Activated T-cell treated with anti-CD3 and anti-CD28 coated beads, Interleukin-2, amount 50 U/mL, for 72 hours (primary cell): Measurements from ENCODE around the gene KCNQ1. TPM values are rescaled to one million over a fixed set of nuclear protein-coding genes. Genes with fewer than 3 reads are reported as not detected.

ENCODE experiments used
- ATAC-seq, 2 donors: fragments of 150-1000 bp; cut with Tn5 transposase; replicated peaks in 1 of 2; 2 replicates each; pipeline ENCODE4 v1.10.0; 2021; ENCODE audit warnings: moderate library complexity in 2 of 2, mild to moderate bottlenecking in 1 of 2
- DNase-seq, 2 donors: peaks; one replicate each; pipeline ENCODE4 v3.0.0; 2021 to 2022; ENCODE audit warnings: mixed read lengths in 1 of 2
- H3K27ac Mint-ChIP-seq: one replicate; pipeline ENCODE4 v1.8.0; 2022; ENCODE audit warnings: mild to moderate bottlenecking, moderate library complexity, mixed read lengths
- H3K27me3 Mint-ChIP-seq: one replicate; pipeline ENCODE4 v1.8.0; 2022; ENCODE audit warnings: low read depth, mixed read lengths
- H3K36me3 Mint-ChIP-seq, 2 donors: one replicate each; pipeline ENCODE4 v1.8.0; 2022; ENCODE audit warnings: mixed read lengths in 2 of 2, mild to moderate bottlenecking in 1 of 2; ENCODE audit not compliant: insufficient read depth in 2 of 2
- H3K4me1 Mint-ChIP-seq: one replicate; pipeline ENCODE4 v1.8.0; 2022; ENCODE audit warnings: low read depth, mixed read lengths
- H3K4me3 Mint-ChIP-seq, 2 donors: one replicate each; pipeline ENCODE4 v1.8.0; 2022; ENCODE audit warnings: mild to moderate bottlenecking in 2 of 2, mixed read lengths in 2 of 2, moderate library complexity in 2 of 2
- H3K9me3 Mint-ChIP-seq, 2 donors: one replicate each; pipeline ENCODE4 v1.8.0; 2022; ENCODE audit warnings: mixed read lengths in 2 of 2
- total RNA-seq, 2 donors: library from RNA; stranded (reverse); gene quantifications; one replicate each; pipeline ENCODE4 v1.2.3, GENCODE V29; 2022

Gene KCNQ1
- total RNA-seq, 2 donors from 2014 or later: 11.4 TPM

DNA sequence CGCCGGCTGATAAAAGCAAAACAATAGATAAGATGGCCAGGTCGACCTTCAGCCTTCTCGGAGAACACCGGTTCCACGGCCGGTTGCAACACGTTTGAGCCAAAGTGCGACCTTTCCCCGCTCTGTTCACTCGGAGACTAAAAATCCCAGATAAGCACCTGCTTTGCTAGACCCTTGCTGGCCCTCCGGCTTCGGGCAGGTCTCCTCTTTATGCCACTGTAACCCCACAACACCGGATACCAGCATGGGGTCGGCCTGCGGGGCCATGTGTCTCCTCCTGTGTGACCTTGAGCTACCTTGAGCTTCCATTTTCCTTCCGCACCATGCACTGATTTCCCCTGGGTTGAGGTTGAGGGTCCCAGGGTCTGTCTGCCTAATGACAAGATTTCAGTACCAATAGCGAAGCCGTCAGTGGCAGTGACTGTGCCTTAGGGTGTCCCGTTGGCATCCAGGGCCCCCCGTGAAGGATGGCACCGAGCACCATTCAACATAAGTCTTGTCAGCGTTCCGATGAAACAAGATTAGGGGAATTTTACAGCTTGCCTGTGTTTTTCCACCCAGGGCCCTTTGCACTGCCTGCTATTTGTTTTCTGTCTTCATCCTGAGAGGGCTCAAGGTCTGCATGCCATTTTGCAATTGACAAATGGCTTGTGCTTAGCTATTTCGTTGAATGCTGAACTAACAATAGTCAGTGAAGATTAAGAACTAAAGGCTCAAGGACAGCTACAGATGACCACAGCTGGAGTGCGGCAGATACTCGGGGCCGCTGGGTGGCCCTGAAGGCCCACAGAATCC is 118.6 kb downstream of the KCNQ1 start:
- DNase-seq (no peak), ATAC-seq (no peak)
- no peaks in the 10 kb centered on the region for H3K36me3 Mint-ChIP-seq
- H3K4me3 Mint-ChIP-seq: no peak overlapping the region
- no peaks in the 10 kb centered on the region for H3K9me3 Mint-ChIP-seq
- H3K27me3 Mint-ChIP-seq: no peaks in the 10 kb centered on the region
- no peaks in the 10 kb centered on the region for H3K4me1 Mint-ChIP-seq
- no peak overlapping the region for H3K27ac Mint-ChIP-seq

DNA sequence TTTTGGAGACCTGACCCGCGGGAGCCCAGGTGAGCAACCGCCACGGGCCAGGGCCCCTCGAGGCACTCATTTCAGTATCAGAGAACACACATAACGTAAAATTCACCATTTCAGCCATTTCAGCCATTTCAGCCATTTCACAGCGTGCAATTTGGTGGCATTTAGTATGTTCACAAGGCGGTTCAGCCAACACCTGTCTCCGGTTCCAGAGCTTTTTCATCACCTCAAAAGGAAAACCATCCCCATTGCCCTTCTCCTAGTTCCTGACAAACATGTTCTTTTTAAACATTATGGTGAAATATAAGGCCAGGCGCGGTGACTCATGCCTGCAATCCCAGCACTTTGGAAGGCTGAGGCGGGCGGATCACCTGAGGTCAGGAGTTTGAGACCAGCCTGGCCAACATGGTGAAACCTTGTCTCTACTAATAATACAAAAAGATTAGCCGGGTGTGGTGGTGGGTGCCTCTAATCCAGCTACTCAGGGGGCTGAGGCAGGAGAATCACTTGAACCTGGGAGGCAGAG is 119.3 kb downstream of the KCNQ1 start:
- Mint-ChIP-seq H3K4me3 (no peak overlapping the region), H3K9me3 (no peaks in the 10 kb centered on the region), H3K27ac (no peak overlapping the region), H3K27me3 (no peaks in the 10 kb centered on the region), H3K4me1 (no peaks in the 10 kb centered on the region), H3K36me3 (no peaks in the 10 kb centered on the region)
- DNase-seq: no peak
- ATAC-seq: no peak

DNA sequence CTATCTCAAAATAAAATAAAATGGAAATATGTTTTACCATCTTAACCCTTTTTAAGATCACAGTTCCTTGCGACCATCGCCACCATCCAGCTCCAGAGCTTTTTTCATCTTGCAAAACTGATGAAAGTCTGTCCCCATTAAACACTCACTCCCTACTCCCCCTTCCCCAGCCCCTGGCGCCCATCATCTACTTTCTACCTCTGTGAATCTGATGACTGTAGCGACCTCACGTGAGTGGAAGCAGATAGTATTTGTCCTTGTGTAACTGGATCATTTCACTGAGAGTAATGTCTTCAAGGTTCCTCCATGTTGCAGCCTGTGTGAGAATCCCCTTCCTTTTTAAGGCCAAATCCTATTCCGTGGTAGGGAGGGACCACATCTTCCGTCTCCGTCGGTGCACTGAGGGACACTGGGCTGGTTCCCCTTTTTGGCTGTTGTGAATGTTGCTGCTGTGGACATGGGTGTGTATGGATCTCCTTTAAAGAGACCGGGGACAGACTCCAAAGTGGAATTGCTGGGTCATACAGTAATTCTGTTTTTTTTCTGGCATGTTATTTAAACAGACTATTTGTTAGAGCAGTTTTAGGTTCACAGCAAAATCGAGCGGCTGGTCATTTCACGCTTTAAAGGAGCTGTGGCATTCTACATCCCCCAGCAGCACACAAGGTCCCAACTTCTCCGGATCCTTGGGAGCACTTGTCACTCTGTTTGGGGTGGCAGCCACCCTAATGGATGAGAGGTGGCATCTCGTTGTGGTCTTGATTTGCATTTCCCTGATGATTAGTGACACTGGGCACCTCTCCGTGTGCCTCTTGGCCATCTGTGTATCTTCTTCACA is 120.0 kb downstream of the KCNQ1 start:
- H3K27ac Mint-ChIP-seq: no peak overlapping the region
- DNase-seq: no peak
- H3K27me3 Mint-ChIP-seq: no peaks in the 10 kb centered on the region

DNA sequence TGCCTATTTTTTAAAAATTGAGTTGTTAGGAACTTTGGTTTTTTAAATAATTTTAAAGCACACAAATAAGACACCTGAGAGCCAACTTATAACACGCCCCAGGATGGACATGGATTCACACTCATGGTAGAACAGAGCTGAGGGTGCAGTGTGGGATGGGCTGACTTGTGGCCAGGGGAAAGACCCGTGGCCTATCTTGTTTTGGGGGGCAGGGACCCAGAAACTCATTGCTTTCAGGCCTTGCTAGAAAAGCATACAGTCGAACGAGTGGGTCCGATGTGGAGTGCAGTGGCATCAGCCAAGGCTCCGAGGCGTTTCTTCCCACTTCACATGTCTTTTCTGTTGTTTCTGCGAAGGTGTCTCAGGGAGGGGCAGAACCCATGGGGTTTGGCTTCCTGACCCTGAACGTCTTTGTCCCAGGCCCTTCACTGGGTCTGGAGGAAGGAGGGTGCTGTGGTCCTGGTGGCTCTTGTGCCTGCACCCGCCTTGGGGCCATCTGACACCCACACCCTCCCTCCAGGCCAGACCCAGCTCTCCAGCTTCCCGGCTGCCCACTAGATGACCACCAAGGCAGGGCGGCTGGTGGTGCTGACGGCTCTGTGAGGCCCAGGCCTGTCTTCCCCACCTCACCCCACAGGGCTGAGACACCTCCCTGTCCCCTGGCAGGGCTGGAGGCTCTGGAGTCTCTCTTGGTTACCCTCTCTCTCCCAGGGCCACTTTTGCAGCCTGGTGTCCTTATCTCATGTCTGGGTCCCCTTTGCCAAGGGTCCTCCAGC is 120.8 kb downstream of the KCNQ1 start:
- Mint-ChIP-seq H3K4me1 (no peaks in the 10 kb centered on the region), H3K9me3 (no peaks in the 10 kb centered on the region), H3K4me3 (no peak overlapping the region), H3K36me3 (no peaks in the 10 kb centered on the region), H3K27ac (no peak overlapping the region), H3K27me3 (no peaks in the 10 kb centered on the region)
- ATAC-seq (no peak), DNase-seq (no peak)

More for the DNA sequence above, 120.0 kb downstream of the KCNQ1 start:
- Mint-ChIP-seq H3K4me3 (no peak overlapping the region), H3K9me3 (no peaks in the 10 kb centered on the region), H3K4me1 (no peaks in the 10 kb centered on the region), H3K36me3 (no peaks in the 10 kb centered on the region)
- no peak for ATAC-seq

DNA sequence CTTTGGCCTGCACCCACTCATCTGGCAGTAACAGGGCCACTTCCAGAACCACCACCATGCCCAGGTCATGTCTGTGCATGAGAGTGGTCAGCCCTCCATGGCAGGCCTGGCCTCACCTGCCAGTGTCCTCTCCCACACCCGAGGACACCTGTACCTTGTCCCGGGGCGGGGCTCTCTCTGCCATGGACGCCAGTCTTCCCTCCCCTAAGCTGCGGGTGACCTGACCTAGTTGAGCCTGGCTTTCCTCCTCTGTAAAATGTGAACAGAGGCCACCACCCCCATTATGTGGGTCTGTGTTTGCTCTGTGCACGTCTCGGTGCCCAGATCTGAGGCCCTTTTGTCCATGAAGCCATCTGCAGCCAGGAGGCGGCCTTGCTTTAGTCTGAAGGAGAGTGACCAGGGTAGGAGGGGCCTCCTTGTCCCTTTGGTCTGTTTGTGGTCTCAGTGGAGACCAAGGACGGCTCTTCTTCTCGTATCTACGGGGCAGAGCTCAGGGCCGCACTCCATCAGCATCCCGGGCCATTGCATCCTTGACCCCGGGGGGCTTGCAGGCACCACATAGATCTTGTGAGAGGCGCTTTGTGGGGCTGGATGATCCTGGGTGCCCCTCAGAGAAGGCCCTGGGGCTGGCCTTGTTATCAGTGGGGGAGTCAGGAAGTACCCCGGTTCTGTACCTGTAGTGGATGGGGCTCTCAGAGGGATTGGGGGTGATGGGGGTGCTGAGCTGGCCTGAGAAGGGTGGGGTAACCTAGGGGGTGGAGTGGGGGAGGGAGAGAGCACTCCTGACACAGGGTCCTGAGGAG is 121.6 kb downstream of the KCNQ1 start:
- Mint-ChIP-seq H3K4me3 (no peak overlapping the region), H3K36me3 (no peaks in the 10 kb centered on the region), H3K27ac (no peak overlapping the region), H3K4me1 (no peaks in the 10 kb centered on the region), H3K27me3 (no peaks in the 10 kb centered on the region), H3K9me3 (no peaks in the 10 kb centered on the region)
- no peak for ATAC-seq
- DNase-seq: no peak

DNA sequence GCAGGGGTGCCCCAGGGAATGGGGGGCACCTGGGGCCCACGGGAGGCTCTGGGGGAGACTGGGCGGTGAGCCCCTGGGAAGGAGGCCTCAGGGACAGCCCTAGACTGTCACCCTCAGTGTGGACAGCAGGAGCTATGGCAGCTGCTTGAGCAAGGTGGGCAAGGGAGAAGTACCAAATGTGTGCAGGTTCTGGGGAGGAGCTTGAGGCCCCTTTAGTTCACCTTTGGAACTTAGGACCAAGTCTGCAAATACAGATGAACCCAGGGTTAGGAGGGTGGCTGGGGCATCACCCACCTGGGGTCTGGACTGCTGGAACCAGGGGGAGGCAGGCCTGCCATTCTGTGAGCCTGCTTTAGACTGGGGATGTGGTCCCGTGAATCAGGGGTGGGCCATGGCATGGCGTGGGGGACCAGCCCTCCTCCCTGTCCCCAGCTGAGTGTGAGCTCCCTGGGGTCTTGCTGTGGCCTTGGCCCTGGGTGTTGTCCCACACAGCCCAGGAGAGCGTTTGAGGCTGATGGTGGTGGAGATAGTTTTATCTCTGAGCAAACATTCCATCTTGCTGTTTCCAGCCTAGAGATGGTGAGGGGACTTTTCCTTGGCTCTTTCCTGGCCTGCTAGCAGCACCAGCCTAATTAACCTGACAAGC is 122.3 kb downstream of the KCNQ1 start:
- ATAC-seq (no peak), DNase-seq (no peak)
- Mint-ChIP-seq H3K9me3 (no peaks in the 10 kb centered on the region), H3K27ac (no peak overlapping the region), H3K27me3 (no peaks in the 10 kb centered on the region), H3K4me3 (no peak overlapping the region), H3K4me1 (no peaks in the 10 kb centered on the region), H3K36me3 (no peaks in the 10 kb centered on the region)

DNA sequence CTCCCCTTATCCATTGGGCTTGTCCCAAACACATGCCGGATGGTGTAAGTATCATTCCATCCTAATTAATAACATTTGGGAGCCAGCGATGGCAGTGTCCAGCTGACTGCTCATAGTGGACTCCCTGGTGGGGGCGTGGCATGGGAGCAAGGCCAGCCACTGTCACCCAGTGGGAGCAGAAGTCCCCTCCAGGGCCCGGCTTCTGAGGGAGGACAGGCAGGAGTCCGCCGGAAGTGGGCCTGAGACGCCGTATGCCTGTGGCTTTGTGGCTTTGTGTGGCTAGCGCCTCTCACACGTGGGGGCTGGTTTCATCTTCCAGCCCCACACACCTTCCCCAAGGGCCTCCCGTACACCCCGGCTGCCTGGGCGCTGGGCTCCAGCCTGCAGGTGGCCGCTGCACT is 124.5 kb downstream of the KCNQ1 start:
- no peak overlapping the region for H3K27ac Mint-ChIP-seq
- H3K4me1 Mint-ChIP-seq: no peaks in the 10 kb centered on the region
- DNase-seq: no peak
- no peaks in the 10 kb centered on the region for H3K27me3 Mint-ChIP-seq
- no peaks in the 10 kb centered on the region for H3K36me3 Mint-ChIP-seq
- H3K4me3 Mint-ChIP-seq: no peak overlapping the region
- no peaks in the 10 kb centered on the region for H3K9me3 Mint-ChIP-seq
- no peak for ATAC-seq

DNA sequence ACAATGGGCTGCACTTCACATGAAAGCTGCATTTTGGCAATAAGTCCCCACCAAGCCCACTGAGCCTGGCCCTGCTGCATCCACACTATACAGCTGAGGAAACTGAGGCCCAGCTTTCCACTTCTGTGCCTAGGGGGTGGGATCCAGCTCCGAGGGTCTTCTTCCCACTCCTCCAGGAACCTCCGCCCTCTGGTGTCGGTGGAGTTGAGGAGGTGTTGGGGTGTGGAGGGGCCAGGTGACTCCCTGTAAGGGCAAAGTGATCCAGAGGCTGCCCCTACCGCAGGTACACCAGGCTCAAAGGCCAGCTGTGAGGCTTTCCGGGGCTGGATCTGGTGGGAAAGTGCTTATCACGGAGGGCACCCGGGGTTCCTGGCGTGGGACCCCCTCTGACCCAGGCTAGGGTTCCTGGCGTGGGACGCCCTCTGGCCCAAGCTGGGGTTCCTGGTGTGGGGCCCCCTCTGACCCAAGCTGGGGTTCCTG is 125.0 kb downstream of the KCNQ1 start:
- Mint-ChIP-seq H3K27ac (no peak overlapping the region), H3K36me3 (no peaks in the 10 kb centered on the region), H3K27me3 (no peaks in the 10 kb centered on the region), H3K4me3 (no peak overlapping the region), H3K4me1 (no peaks in the 10 kb centered on the region), H3K9me3 (no peaks in the 10 kb centered on the region)
- DNase-seq (no peak), ATAC-seq (no peak)

DNA sequence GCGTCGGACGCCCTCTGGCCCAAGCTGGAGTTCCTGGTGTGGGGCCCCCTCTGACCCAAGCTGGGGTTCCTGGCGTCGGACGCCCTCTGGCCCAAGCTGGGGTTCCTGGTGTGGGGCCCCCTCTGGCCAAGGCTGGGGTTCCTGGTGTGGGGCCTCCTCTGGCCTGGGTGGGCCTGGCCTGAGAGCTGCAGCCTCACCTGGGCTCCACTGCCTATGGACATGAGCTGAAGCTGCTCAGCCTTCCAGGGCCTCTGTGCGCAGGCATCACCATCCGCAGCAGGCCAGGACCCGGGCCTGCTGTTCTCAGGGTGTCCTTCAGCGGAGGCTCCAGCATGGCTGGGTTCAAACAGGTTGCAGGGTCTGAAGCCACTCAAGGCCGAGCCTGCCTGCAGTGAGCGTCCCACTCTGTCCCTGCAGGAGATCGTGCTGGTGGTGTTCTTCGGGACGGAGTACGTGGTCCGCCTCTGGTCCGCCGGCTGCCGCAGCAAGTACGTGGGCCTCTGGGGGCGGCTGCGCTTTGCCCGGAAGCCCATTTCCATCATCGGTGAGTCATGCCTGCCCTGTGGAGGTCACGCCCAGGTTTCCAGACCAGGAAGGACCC is 125.5 kb downstream of the KCNQ1 start:
- H3K27me3 Mint-ChIP-seq: no peaks in the 10 kb centered on the region
- H3K9me3 Mint-ChIP-seq: no peaks in the 10 kb centered on the region
- H3K27ac Mint-ChIP-seq: no peak overlapping the region
- ATAC-seq (no peak), DNase-seq (no peak)
- no peaks in the 10 kb centered on the region for H3K4me1 Mint-ChIP-seq
- no peaks in the 10 kb centered on the region for H3K36me3 Mint-ChIP-seq
- no peak overlapping the region for H3K4me3 Mint-ChIP-seq

DNA sequence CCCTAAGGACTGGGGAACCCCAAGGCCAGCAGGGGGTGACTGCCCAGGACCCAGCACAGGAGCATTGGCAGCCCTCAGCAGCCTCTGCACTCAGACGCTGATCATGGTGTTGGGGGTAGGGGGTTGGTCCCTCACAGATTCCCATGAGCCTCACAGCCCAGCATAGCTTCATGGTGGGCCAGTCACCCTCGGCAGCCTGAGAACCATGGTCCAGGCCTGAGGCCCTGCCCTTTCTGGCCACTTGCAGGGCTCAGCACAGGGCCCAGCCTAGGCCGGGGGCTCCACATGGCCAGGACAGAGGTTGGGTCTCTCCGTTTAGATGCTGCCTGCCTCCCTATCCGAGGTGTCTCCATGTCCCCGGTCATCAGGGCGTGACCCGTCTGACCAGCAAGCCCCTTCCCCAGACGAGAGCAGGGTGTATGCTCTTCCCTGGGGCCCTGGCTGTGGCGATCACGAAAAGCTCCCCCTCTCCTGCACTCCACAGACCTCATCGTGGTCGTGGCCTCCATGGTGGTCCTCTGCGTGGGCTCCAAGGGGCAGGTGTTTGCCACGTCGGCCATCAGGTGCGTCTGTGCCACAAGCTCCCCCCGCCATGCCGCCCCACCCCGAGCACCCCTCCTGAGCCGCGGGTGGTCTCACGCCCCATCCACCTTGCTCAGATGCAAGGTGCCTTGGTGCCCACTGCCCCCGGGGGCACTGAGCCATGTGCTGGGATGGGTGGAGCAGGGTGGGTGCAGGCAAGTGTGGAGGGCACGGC is 126.2 kb downstream of the KCNQ1 start:
- Mint-ChIP-seq H3K36me3 (no peaks in the 10 kb centered on the region), H3K9me3 (no peaks in the 10 kb centered on the region), H3K4me1 (no peaks in the 10 kb centered on the region), H3K27me3 (no peaks in the 10 kb centered on the region), H3K27ac (no peak overlapping the region), H3K4me3 (no peak overlapping the region)
- no peak for ATAC-seq
- no peak for DNase-seq

DNA sequence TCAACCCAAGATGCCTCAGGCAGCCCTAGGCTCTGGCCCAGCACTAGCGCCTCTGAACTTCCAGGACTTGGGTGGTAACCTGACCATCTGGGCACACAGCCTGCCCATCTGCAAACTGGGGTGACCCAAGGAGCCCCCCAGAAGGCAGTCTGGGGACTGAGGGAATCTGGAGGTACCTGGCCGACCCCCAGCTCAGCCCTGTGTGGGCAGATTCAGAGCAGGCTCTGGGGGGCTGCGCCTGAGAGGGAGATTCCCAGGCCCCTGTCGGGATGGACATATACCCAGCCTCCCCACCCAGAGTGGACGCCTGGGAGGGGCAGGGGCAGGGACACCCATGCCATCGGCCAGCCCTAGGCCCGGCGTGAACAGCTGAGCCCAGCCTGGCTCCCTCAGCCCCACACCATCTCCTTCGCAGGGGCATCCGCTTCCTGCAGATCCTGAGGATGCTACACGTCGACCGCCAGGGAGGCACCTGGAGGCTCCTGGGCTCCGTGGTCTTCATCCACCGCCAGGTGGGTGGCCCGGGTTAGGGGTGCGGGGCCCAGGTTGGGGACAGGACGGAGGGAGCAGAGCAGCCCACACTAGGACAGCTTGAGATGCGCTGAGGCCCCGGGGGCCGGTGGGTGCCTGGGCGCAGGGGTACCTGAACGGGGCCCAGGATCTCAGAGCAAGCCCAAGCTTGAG is 126.9 kb downstream of the KCNQ1 start:
- H3K9me3 Mint-ChIP-seq: no peaks in the 10 kb centered on the region
- H3K27me3 Mint-ChIP-seq: no peaks in the 10 kb centered on the region
- DNase-seq (no peak), ATAC-seq (no peak)
- H3K36me3 Mint-ChIP-seq: no peaks in the 10 kb centered on the region
- H3K27ac Mint-ChIP-seq: no peak overlapping the region
- H3K4me3 Mint-ChIP-seq: no peak overlapping the region
- no peaks in the 10 kb centered on the region for H3K4me1 Mint-ChIP-seq
